ENCODE data around the gene ANKS1B. TPM values are rescaled to one million over a fixed set of nuclear protein-coding genes. Genes with fewer than 3 reads are reported as not detected.

Gene ANKS1B
- total RNA-seq, 3 donors from 2014 or later (not counting 1 experiment from before 2014, with no cell fraction given), result not detected

- DNase-seq, result no peak
- Mint-ChIP-seq H3K9me3 (peaks cover 5 to 8% of the 10 kb centered on the region in 2 donors), H3K27ac (no peak overlapping the region), H3K4me3 (no peak overlapping the region), H3K4me1 (no peaks in the 10 kb centered on the region), H3K27me3 (ENCODE audit: low read depth in 2 of 2) (no peaks in the 10 kb centered on the region), H3K36me3 (no peaks in the 10 kb centered on the region)
- no peaks in the 10 kb centered on the region for H3K27me3 ChIP-seq (ENCODE audit: control insufficient read depth, insufficient read depth, low read length)
- WGBS (ENCODE audit: insufficient coverage), result 40% methylated on average over 3 of the region's 3 CpGs
- no peak for ATAC-seq
- TF ChIP-seq CTCF (IDR thresholded peaks at IDR 0.05), result no peak
- no peak overlapping the region for H3K4me3 ChIP-seq (ENCODE audit: low read length)
- no peaks in the 10 kb centered on the region for H3K4me1 ChIP-seq (ENCODE audit: control insufficient read depth, insufficient read depth, low read length)
- H3K36me3 ChIP-seq (ENCODE audit: control insufficient read depth, insufficient read depth, low read length), result no peaks in the 10 kb centered on the region
- intact Hi-C loops (cut with micrococcal nuclease), result no loop called here
- H3K9me3 ChIP-seq (ENCODE audit: control insufficient read depth, insufficient read depth, low read length), result no peaks in the 10 kb centered on the region
- no peak overlapping the region for H3K27ac ChIP-seq (ENCODE audit: low read length)
Measured at GRCh38 chr12:99093166-99093565, 891.6 kb downstream of the ANKS1B start.

DNA sequence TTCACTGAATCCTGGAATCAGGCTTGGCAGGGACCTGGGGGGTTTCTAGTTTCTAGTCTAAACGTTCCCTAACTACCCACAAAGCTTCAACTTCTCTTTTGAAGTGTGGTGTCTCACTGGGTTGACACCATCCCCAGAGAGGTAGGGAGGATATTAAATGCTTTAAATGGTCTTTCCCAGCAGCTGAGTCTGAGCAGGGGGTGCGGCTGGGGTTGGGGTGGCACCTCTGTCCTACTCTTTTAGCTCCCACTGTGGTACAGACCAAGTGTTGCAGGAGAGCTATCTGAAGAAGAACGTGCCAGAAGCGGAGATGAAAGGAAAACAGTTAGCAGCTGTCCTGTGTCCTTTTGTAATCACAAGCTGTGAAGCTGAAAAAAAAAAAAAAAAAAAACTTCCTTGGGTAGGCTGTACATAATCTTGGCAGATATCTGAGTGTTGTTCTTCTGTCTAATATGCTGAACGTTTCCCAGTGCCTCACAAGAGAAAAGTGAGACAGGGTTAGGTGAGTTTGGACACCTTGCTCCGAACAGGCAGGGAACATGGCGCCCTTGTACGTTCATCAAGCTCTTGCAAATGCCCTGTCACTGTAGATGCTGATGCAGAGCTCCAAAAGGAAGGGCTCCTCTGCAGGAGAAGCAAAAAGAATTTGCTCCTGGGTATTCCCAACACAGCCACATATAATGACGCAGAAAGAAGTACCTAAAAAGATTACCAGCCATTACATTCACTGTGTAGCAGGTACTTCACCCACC, 892.5 kb downstream of the ANKS1B start:
- TF ChIP-seq CTCF (IDR thresholded peaks at IDR 0.05), result no peak
- Histone ChIP-seq H3K27ac (ENCODE audit: low read length) (no peak overlapping the region), H3K9me3 (ENCODE audit: control insufficient read depth, insufficient read depth, low read length) (no peaks in the 10 kb centered on the region), H3K4me1 (ENCODE audit: control insufficient read depth, insufficient read depth, low read length) (no peaks in the 10 kb centered on the region), H3K27me3 (ENCODE audit: control insufficient read depth, insufficient read depth, low read length) (no peaks in the 10 kb centered on the region), H3K4me3 (ENCODE audit: low read length) (no peak overlapping the region), H3K36me3 (ENCODE audit: control insufficient read depth, insufficient read depth, low read length) (no peaks in the 10 kb centered on the region)
- no peak for DNase-seq
- intact Hi-C loops (cut with micrococcal nuclease), result no loop called here
- no peaks in the 10 kb centered on the region for H3K27me3 Mint-ChIP-seq (ENCODE audit: low read depth in 2 of 2)
- no peaks in the 10 kb centered on the region for H3K36me3 Mint-ChIP-seq
- H3K9me3 Mint-ChIP-seq, result peaks cover 5 to 8% of the 10 kb centered on the region in 2 donors
- H3K27ac Mint-ChIP-seq, result no peak overlapping the region
- ATAC-seq, result no peak
- H3K4me1 Mint-ChIP-seq, result no peaks in the 10 kb centered on the region
- H3K4me3 Mint-ChIP-seq, result no peak overlapping the region
- WGBS (ENCODE audit: insufficient coverage), result 78% methylated on average over 8 of the region's 9 CpGs

- no peaks in the 10 kb centered on the region for H3K36me3 Mint-ChIP-seq
- Histone ChIP-seq H3K4me1 (ENCODE audit: control insufficient read depth, insufficient read depth, low read length) (no peaks in the 10 kb centered on the region), H3K27me3 (ENCODE audit: control insufficient read depth, insufficient read depth, low read length) (no peaks in the 10 kb centered on the region), H3K36me3 (ENCODE audit: control insufficient read depth, insufficient read depth, low read length) (no peaks in the 10 kb centered on the region), H3K4me3 (ENCODE audit: low read length) (no peak overlapping the region), H3K27ac (ENCODE audit: low read length) (no peak overlapping the region), H3K9me3 (ENCODE audit: control insufficient read depth, insufficient read depth, low read length) (no peaks in the 10 kb centered on the region)
- ATAC-seq, result no peak
- DNase-seq, result no peak
- no peak overlapping the region for H3K4me3 Mint-ChIP-seq
- no peak for TF ChIP-seq CTCF (IDR thresholded peaks at IDR 0.05)
- no peak overlapping the region for H3K27ac Mint-ChIP-seq
- WGBS (ENCODE audit: insufficient coverage), result 73% methylated on average over 5 of the region's 5 CpGs
- H3K4me1 Mint-ChIP-seq, result no peaks in the 10 kb centered on the region
- H3K27me3 Mint-ChIP-seq (ENCODE audit: low read depth in 2 of 2), result no peaks in the 10 kb centered on the region
- peaks cover 3% of the 10 kb centered on the region in 2 donors for H3K9me3 Mint-ChIP-seq
- intact Hi-C loops (cut with micrococcal nuclease), result no loop called here
Measured at GRCh38 chr12:99087278-99087677, 897.5 kb downstream of the ANKS1B start.

DNA sequence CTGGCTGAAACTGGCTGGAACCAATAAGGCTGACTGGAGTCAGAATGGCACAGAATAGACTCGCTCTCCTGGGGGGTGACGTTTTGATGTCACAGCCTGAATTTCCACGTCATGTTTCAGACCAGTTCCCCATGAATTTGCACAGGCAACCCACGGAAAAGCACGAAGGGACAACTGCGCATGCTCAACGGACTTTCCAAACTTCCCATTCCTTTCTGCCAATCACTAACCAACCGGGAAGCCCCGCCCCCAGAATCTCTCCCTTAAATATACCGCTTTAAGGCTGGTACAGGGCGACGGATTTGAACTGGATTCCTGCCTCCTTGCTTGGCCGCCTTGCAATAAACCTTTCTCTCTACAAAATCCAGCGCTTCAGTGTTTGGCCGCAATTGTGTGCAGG, 904.9 kb downstream of the ANKS1B start:
- Histone ChIP-seq H3K27ac (ENCODE audit: low read length) (no peak overlapping the region), H3K27me3 (ENCODE audit: control insufficient read depth, insufficient read depth, low read length) (no peaks in the 10 kb centered on the region), H3K4me3 (ENCODE audit: low read length) (no peak overlapping the region), H3K9me3 (ENCODE audit: control insufficient read depth, insufficient read depth, low read length) (no peaks in the 10 kb centered on the region), H3K4me1 (ENCODE audit: control insufficient read depth, insufficient read depth, low read length) (no peaks in the 10 kb centered on the region), H3K36me3 (ENCODE audit: control insufficient read depth, insufficient read depth, low read length) (no peaks in the 10 kb centered on the region)
- DNase-seq (no peak), ATAC-seq (no peak)
- no peaks in the 10 kb centered on the region for H3K36me3 Mint-ChIP-seq
- WGBS (ENCODE audit: insufficient coverage), result 83% methylated on average over 13 of the region's 15 CpGs
- no peak overlapping the region for H3K27ac Mint-ChIP-seq
- no peak overlapping the region for H3K4me3 Mint-ChIP-seq
- H3K9me3 Mint-ChIP-seq, result peaks cover 0 to 6% of the 10 kb centered on the region in 2 donors
- TF ChIP-seq CTCF (IDR thresholded peaks at IDR 0.05), result no peak
- intact Hi-C loops (cut with micrococcal nuclease), result no loop called here
- no peaks in the 10 kb centered on the region for H3K27me3 Mint-ChIP-seq (ENCODE audit: low read depth in 2 of 2)
- H3K4me1 Mint-ChIP-seq, result no peaks in the 10 kb centered on the region

Measured in natural killer cell (primary cell).